Measurements from ENCODE around the gene SFXN5. TPM values are rescaled to one million over a fixed set of nuclear protein-coding genes. Genes with fewer than 3 reads are reported as not detected.

SFXN5 gene
- total RNA-seq, 1 donor from 2014 or later, result 20.2 TPM

- no peak overlapping the region for H3K4me3 Mint-ChIP-seq
- no peaks in the 10 kb centered on the region for H3K27me3 Mint-ChIP-seq (ENCODE audit: low read depth)
- no peak for DNase-seq (ENCODE audit: low spot score in 2 of 2, unreplicated experiment in 2 of 2)
- no peaks in the 10 kb centered on the region for H3K36me3 Mint-ChIP-seq
- H3K4me1 Mint-ChIP-seq, result peaks cover 8% of the 10 kb centered on the region
- no peaks in the 10 kb centered on the region for H3K9me3 Mint-ChIP-seq
- no peak overlapping the region for H3K27ac Mint-ChIP-seq
- no peak for TF ChIP-seq CTCF (IDR thresholded peaks at IDR 0.05; ENCODE audit: unreplicated experiment)
These were observed 110.3 kb downstream of the SFXN5 start for GRCh38 chr2:72961036-72961720.

GRCh38 chr2:72959995-72960981 is 111.2 kb downstream of the SFXN5 start:
- Mint-ChIP-seq H3K4me1 (peaks cover 8% of the 10 kb centered on the region), H3K36me3 (no peaks in the 10 kb centered on the region), H3K9me3 (no peaks in the 10 kb centered on the region), H3K4me3 (no peak overlapping the region), H3K27me3 (ENCODE audit: low read depth) (no peaks in the 10 kb centered on the region), H3K27ac (no peak overlapping the region)
- no peak for TF ChIP-seq CTCF (IDR thresholded peaks at IDR 0.05; ENCODE audit: unreplicated experiment)
- no peak for DNase-seq (ENCODE audit: low spot score in 2 of 2, unreplicated experiment in 2 of 2)

- no peak overlapping the region for H3K27ac Mint-ChIP-seq
- H3K36me3 Mint-ChIP-seq, result no peaks in the 10 kb centered on the region
- H3K27me3 Mint-ChIP-seq (ENCODE audit: low read depth), result no peaks in the 10 kb centered on the region
- no peak overlapping the region for H3K4me3 Mint-ChIP-seq
- no peak for DNase-seq (ENCODE audit: low spot score in 2 of 2, unreplicated experiment in 2 of 2)
- no peaks in the 10 kb centered on the region for H3K9me3 Mint-ChIP-seq
- TF ChIP-seq CTCF (IDR thresholded peaks at IDR 0.05; ENCODE audit: unreplicated experiment), result no peak
- peaks cover 8% of the 10 kb centered on the region for H3K4me1 Mint-ChIP-seq
These were observed 112.0 kb downstream of the SFXN5 start for GRCh38 chr2:72959554-72959953.

- no peak for TF ChIP-seq CTCF (IDR thresholded peaks at IDR 0.05; ENCODE audit: unreplicated experiment)
- DNase-seq (ENCODE audit: low spot score in 2 of 2, unreplicated experiment in 2 of 2), result no peak
- H3K36me3 Mint-ChIP-seq, result no peaks in the 10 kb centered on the region
- H3K4me1 Mint-ChIP-seq, result peaks cover 8% of the 10 kb centered on the region
- H3K4me3 Mint-ChIP-seq, result no peak overlapping the region
- no peak overlapping the region for H3K27ac Mint-ChIP-seq
- no peaks in the 10 kb centered on the region for H3K27me3 Mint-ChIP-seq (ENCODE audit: low read depth)
- no peaks in the 10 kb centered on the region for H3K9me3 Mint-ChIP-seq
These were observed 112.7 kb downstream of the SFXN5 start for GRCh38 chr2:72958542-72959385.

- Mint-ChIP-seq H3K27me3 (ENCODE audit: low read depth) (no peaks in the 10 kb centered on the region), H3K4me1 (no peaks in the 10 kb centered on the region), H3K4me3 (no peak overlapping the region), H3K36me3 (no peaks in the 10 kb centered on the region), H3K9me3 (no peaks in the 10 kb centered on the region), H3K27ac (no peak overlapping the region)
- TF ChIP-seq CTCF (IDR thresholded peaks at IDR 0.05; ENCODE audit: unreplicated experiment), result no peak
- no peak for DNase-seq (ENCODE audit: low spot score in 2 of 2, unreplicated experiment in 2 of 2)
These were observed 114.6 kb downstream of the SFXN5 start for GRCh38 chr2:72956936-72957335.
